Measurements from ENCODE around the gene TTLL6.
"Not testable (repeated sequence)": the region's sequence is repeated elsewhere in the genome, so short reads cannot be mapped to it uniquely, and the experiment has no call there.

The TTLL6 gene

DNA sequence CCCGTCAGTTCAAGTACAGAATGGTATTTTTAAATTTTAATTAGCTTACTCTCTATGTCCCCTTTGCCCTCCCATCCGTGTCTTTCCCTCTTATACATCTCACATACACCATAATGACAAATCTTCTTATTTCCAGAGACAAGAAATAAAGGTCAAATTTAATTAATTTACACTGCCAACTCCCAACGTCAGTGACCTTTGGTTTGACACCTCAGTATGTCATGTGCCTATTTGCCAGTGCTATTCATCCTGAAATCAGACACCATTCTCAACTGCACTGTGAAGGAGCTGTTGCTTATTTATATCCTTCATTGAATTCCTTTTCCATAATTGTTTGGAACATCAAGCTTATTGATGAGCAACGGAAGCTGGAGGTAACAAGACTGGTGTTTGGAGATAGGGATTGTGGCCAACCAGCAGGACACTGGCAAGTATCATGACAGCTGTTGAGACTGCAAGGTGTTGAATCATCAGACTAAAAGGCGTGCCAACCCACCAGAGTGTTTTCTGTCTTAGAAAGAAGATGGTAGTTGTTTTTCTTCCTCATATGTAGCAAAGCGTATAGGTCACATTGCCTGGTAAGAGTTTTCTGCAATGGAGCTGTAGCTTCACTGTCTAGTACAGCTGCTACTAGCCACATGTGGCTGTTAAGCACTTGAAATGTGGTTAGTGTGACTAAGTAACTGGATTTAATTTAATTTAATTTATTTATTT is 26.3 kb upstream of the TTLL6 start:
- H3K9me3 ChIP-seq (ENCODE audit: insufficient read depth, low read length): no peaks in the 10 kb centered on the region
- H3K9ac ChIP-seq (ENCODE audit: insufficient read length, low read depth): no peak overlapping the region
- no peak overlapping the region for H3K4me3 ChIP-seq (ENCODE audit: insufficient read length, low read depth)
- H3K36me3 ChIP-seq (ENCODE audit: insufficient read depth, insufficient read length, low read length): peaks cover 8% of the 10 kb centered on the region
- H3K27me3 ChIP-seq (ENCODE audit: insufficient read depth, insufficient read length): no peaks in the 10 kb centered on the region
- no peak for DNase-seq (ENCODE audit: low read depth, low spot score)
- no peaks in the 10 kb centered on the region for H3K4me1 ChIP-seq (ENCODE audit: insufficient read depth, insufficient read length)
- TF ChIP-seq YY1 (IDR thresholded peaks at IDR 0.05; ENCODE audit: insufficient read depth, insufficient read length) (no peak), ZNF274 (IDR thresholded peaks at IDR 0.05; ENCODE audit: low read depth, low read length) (no peak), SUZ12 (IDR thresholded peaks at IDR 0.05; ENCODE audit: extremely low read depth, insufficient read depth, insufficient read length) (no peak)

GRCh38 chr17:48842746-48843145 is 25.7 kb upstream of the TTLL6 start:
- DNase-seq (ENCODE audit: low read depth, low spot score): no peak
- TF ChIP-seq ZNF274 (IDR thresholded peaks at IDR 0.05; ENCODE audit: low read depth, low read length): no peak
- no peak for TF ChIP-seq SUZ12 (IDR thresholded peaks at IDR 0.05; ENCODE audit: extremely low read depth, insufficient read depth, insufficient read length)
- Histone ChIP-seq H3K4me3 (ENCODE audit: insufficient read length, low read depth) (no peak overlapping the region), H3K27me3 (ENCODE audit: insufficient read depth, insufficient read length) (no peaks in the 10 kb centered on the region), H3K9me3 (ENCODE audit: insufficient read depth, low read length) (no peaks in the 10 kb centered on the region), H3K9ac (ENCODE audit: insufficient read length, low read depth) (no peak overlapping the region), H3K36me3 (ENCODE audit: insufficient read depth, insufficient read length, low read length) (peaks cover 3% of the 10 kb centered on the region), H3K4me1 (ENCODE audit: insufficient read depth, insufficient read length) (no peaks in the 10 kb centered on the region)

- no peak for TF ChIP-seq SUZ12 (IDR thresholded peaks at IDR 0.05; ENCODE audit: extremely low read depth, insufficient read depth, insufficient read length)
- Histone ChIP-seq H3K9me3 (ENCODE audit: insufficient read depth, low read length) (no peaks in the 10 kb centered on the region), H3K36me3 (ENCODE audit: insufficient read depth, insufficient read length, low read length) (peaks cover 3% of the 10 kb centered on the region), H3K4me1 (ENCODE audit: insufficient read depth, insufficient read length) (no peaks in the 10 kb centered on the region), H3K4me3 (ENCODE audit: insufficient read length, low read depth) (no peak overlapping the region), H3K27me3 (ENCODE audit: insufficient read depth, insufficient read length) (no peaks in the 10 kb centered on the region), H3K9ac (ENCODE audit: insufficient read length, low read depth) (no peak overlapping the region)
- no peak for DNase-seq (ENCODE audit: low read depth, low spot score)
These were observed 24.4 kb upstream of the TTLL6 start for GRCh38 chr17:48841395-48841831.

GRCh38 chr17:48840441-48840840 is 23.4 kb upstream of the TTLL6 start:
- DNase-seq (ENCODE audit: low read depth, low spot score): no peak
- H3K36me3 ChIP-seq (ENCODE audit: insufficient read depth, insufficient read length, low read length): peaks cover 3% of the 10 kb centered on the region
- H3K4me1 ChIP-seq (ENCODE audit: insufficient read depth, insufficient read length): no peaks in the 10 kb centered on the region
- no peak overlapping the region for H3K9ac ChIP-seq (ENCODE audit: insufficient read length, low read depth)
- H3K27me3 ChIP-seq (ENCODE audit: insufficient read depth, insufficient read length): no peaks in the 10 kb centered on the region
- TF ChIP-seq ZNF274 (IDR thresholded peaks at IDR 0.05; ENCODE audit: low read depth, low read length): no peak
- TF ChIP-seq SUZ12 (IDR thresholded peaks at IDR 0.05; ENCODE audit: extremely low read depth, insufficient read depth, insufficient read length): no peak
- TF ChIP-seq YY1 (IDR thresholded peaks at IDR 0.05; ENCODE audit: insufficient read depth, insufficient read length): no peak
- no peak overlapping the region for H3K4me3 ChIP-seq (ENCODE audit: insufficient read length, low read depth)
- no peaks in the 10 kb centered on the region for H3K9me3 ChIP-seq (ENCODE audit: insufficient read depth, low read length)

GRCh38 chr17:48837458-48837857 is 20.4 kb upstream of the TTLL6 start:
- H3K27me3 ChIP-seq (ENCODE audit: insufficient read depth, insufficient read length); DNase-seq (ENCODE audit: low read depth, low spot score); H3K9me3 ChIP-seq (ENCODE audit: insufficient read depth, low read length); H3K4me3 ChIP-seq (ENCODE audit: insufficient read length, low read depth); H3K9ac ChIP-seq (ENCODE audit: insufficient read length, low read depth); H3K4me1 ChIP-seq (ENCODE audit: insufficient read depth, insufficient read length); H3K36me3 ChIP-seq (ENCODE audit: insufficient read depth, insufficient read length, low read length): not testable (repeated sequence)

DNA sequence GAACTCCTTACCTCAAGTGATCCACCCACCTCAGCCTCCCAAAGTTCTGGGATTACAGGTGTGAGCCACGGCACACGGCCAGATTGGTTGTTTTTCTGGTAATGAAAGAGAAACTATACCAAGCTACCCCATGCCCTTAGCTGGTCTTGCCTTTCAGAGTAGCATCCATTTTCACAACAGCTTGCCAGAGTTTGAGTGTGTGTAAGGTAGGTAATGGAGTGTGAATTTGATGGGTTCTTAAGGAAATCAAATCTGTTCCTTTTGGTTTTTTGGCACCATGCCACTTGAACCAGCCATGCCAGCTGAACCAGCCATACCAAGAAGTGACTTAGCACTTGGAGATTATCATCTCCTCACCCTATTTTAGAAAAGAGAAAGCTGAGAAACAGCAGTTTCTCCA is 18.9 kb upstream of the TTLL6 start:
- Histone ChIP-seq H3K4me1 (ENCODE audit: insufficient read depth, insufficient read length) (no peaks in the 10 kb centered on the region), H3K9me3 (ENCODE audit: insufficient read depth, low read length) (no peaks in the 10 kb centered on the region)

DNA sequence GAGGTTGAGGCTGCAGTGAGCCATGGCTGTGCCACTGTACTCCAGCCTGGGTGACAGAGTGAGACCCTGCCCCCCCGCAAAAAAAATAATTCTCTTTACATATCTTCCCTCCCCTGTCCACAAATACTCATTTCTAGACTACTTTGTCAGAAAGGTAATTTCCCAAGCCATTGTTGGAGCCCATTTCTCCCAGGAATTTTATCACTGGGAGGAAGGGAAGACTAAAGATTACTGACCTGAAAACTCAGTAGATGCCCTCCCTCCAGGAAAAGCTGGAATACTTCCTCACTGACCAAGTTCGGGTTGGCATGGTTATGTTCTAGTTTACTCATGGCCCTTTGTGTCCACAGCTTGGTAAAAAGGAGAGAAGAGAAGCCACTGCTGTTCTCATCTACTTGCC is 17.9 kb upstream of the TTLL6 start:
- H3K9me3 ChIP-seq (ENCODE audit: insufficient read depth, low read length): no peaks in the 10 kb centered on the region
- peaks cover 2% of the 10 kb centered on the region for H3K27me3 ChIP-seq (ENCODE audit: insufficient read depth, insufficient read length)
- DNase-seq (ENCODE audit: low read depth, low spot score): no peak
- no peak overlapping the region for H3K4me3 ChIP-seq (ENCODE audit: insufficient read length, low read depth)
- TF ChIP-seq SUZ12 (IDR thresholded peaks at IDR 0.05; ENCODE audit: extremely low read depth, insufficient read depth, insufficient read length) (no peak), YY1 (IDR thresholded peaks at IDR 0.05; ENCODE audit: insufficient read depth, insufficient read length) (no peak), ZNF274 (IDR thresholded peaks at IDR 0.05; ENCODE audit: low read depth, low read length) (no peak)
- H3K4me1 ChIP-seq (ENCODE audit: insufficient read depth, insufficient read length): no peaks in the 10 kb centered on the region
- no peaks in the 10 kb centered on the region for H3K36me3 ChIP-seq (ENCODE audit: insufficient read depth, insufficient read length, low read length)
- no peak overlapping the region for H3K9ac ChIP-seq (ENCODE audit: insufficient read length, low read depth)

More for the DNA sequence above, 18.9 kb upstream of the TTLL6 start:
- Histone ChIP-seq H3K9ac (ENCODE audit: insufficient read length, low read depth) (no peak overlapping the region), H3K4me3 (ENCODE audit: insufficient read length, low read depth) (no peak overlapping the region), H3K36me3 (ENCODE audit: insufficient read depth, insufficient read length, low read length) (no peaks in the 10 kb centered on the region), H3K27me3 (ENCODE audit: insufficient read depth, insufficient read length) (peaks cover 2% of the 10 kb centered on the region)
- TF ChIP-seq SUZ12 (IDR thresholded peaks at IDR 0.05; ENCODE audit: extremely low read depth, insufficient read depth, insufficient read length) (no peak), YY1 (IDR thresholded peaks at IDR 0.05; ENCODE audit: insufficient read depth, insufficient read length) (no peak), ZNF274 (IDR thresholded peaks at IDR 0.05; ENCODE audit: low read depth, low read length) (no peak)
- DNase-seq (ENCODE audit: low read depth, low spot score): no peak

- TF ChIP-seq SUZ12 (IDR thresholded peaks at IDR 0.05; ENCODE audit: extremely low read depth, insufficient read depth, insufficient read length): no peak
- no peak for TF ChIP-seq ZNF274 (IDR thresholded peaks at IDR 0.05; ENCODE audit: low read depth, low read length)
- TF ChIP-seq YY1 (IDR thresholded peaks at IDR 0.05; ENCODE audit: insufficient read depth, insufficient read length): no peak
- Histone ChIP-seq H3K4me3 (ENCODE audit: insufficient read length, low read depth) (peak overlapping the region; percentile 86), H3K4me1 (ENCODE audit: insufficient read depth, insufficient read length) (no peaks in the 10 kb centered on the region), H3K27me3 (ENCODE audit: insufficient read depth, insufficient read length) (peaks cover 2% of the 10 kb centered on the region), H3K9me3 (ENCODE audit: insufficient read depth, low read length) (no peaks in the 10 kb centered on the region), H3K36me3 (ENCODE audit: insufficient read depth, insufficient read length, low read length) (no peaks in the 10 kb centered on the region), H3K9ac (ENCODE audit: insufficient read length, low read depth) (peak overlapping the region; percentile 74)
- no peak for DNase-seq (ENCODE audit: low read depth, low spot score)
These were observed 14.5 kb upstream of the TTLL6 start for GRCh38 chr17:48831549-48831883.
